Midbrain (tissue), 1 donor: ENCODE measurements around the gene KSR2.

Experiments used
- DNase-seq: peaks from one replicate; lab custom pipeline; 2025; lab: John Stamatoyannopoulos, UW

Gene KSR2

GRCh38 chr12:117530796-117531195 is 438.0 kb downstream of the KSR2 start:
- no peak for DNase-seq

DNA sequence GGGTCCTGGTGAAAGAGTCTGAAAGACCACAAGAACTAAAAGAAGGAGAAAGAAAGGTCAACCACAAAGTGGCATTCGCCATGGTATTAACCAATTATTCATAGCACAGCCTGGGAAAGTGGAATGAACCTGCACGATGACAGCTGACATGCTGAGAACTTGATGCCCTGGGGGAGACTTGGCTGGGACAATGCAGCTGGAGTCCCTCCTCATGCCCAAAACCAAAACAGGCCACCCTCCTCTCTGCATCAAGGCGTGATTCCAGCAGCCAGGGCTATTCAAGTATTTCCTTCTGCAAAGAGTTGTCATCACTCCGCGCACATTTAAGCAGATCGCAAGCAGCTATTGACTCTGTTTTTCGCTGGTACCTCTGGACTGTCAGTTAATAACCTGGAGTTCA is 440.3 kb downstream of the KSR2 start:
- DNase-seq: no peak

DNA sequence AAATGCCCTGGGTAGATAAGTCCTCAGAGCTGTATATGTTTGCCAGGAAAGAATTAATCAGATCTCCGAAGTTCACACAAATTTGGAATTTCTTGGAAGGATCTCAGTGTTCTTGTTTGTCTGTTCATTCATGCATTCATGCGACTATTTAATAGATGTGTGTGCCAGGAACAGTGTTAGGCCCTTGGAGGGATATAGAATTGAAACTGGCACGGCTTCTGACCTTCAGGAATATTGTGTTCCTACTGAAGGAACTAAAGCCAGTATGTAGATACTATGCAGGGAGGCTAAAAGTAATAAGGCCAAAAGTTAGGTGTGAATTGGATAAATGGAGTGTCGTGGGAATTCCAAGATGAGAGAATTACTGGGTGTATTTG is 441.3 kb downstream of the KSR2 start:
- no peak for DNase-seq

DNA sequence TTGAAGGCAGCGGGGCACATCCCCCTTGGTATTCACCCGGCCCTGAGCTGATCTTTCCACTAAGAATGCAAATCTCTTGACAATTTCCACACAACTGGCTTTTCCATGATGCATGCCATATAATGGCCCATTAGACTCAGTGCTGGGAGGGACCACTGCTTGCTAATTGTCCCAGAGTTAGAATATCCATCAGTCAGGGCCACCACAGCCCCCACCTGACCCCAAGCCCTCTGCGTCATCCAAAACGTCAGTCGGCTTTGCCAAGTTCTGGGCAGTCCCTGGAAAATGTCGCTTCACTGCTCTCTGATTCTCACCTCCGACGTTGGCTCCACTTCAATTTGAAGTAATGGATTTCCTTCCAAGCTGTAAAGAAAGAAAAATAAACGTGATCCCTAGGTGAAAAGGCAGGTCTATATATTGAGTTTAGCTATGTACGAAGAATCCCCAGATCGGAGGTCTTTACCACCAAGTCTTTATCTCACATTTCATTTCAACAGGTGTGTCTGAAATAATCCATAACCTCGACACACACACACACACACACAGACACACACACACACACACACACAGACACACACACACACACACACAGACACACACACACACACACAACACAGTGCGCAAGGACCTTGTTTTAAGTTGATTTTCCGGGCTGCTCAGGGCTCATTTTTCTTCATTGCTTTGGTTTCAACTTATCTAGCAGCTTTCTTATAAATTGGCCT is 441.9 kb downstream of the KSR2 start:
- no peak for DNase-seq

GRCh38 chr12:117525766-117526165 is 443.0 kb downstream of the KSR2 start:
- DNase-seq: no peak

GRCh38 chr12:117524806-117525205 is 444.0 kb downstream of the KSR2 start:
- DNase-seq: no peak

- DNase-seq: no peak
Measured at GRCh38 chr12:117523971-117524370, 444.8 kb downstream of the KSR2 start.

- no peak for DNase-seq
Measured at GRCh38 chr12:117522559-117522958, 446.2 kb downstream of the KSR2 start.

GRCh38 chr12:117521867-117522266 is 446.9 kb downstream of the KSR2 start:
- no peak for DNase-seq

DNA sequence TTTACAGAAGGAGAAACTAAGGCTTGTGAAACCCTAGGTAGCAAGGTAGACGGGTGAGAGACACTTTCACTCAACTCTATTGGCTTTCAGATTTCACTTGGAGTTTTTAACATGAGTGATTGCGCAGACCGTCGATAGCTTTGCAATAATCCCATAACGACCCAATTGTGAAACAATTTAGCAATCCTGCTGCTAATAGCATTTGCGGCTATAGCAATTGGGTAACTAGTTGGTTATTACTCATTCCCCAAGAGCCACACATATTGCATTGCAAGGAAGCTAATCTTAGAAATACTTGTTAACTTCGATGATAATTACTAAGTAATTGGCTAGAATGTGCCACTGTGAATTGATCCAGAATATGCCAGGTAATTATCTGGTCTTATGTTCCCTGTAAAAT is 447.4 kb downstream of the KSR2 start:
- no peak for DNase-seq

- no peak for DNase-seq
Measured at GRCh38 chr12:117518594-117519270, 450.1 kb downstream of the KSR2 start.

GRCh38 chr12:117517219-117517739 is 451.5 kb downstream of the KSR2 start:
- no peak for DNase-seq

DNA sequence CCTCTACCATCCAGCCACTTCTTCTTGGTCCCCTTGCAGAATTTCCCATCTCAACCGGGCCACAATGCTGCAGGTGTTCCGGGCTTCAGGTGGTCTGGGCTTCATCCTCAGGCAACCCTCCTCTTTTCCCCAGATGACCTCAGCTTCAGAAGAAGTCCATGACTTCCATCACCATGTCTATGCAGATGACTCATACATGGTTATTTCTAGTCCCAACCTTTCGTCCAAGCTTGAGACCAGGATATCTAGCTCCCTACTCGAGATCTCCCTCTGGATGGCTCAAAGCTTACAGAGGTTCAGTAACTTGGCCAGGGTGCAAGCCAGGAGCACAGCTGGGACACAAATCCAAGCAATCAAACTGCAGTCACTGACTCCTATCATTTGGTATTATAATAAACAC is 452.8 kb downstream of the KSR2 start:
- no peak for DNase-seq

DNA sequence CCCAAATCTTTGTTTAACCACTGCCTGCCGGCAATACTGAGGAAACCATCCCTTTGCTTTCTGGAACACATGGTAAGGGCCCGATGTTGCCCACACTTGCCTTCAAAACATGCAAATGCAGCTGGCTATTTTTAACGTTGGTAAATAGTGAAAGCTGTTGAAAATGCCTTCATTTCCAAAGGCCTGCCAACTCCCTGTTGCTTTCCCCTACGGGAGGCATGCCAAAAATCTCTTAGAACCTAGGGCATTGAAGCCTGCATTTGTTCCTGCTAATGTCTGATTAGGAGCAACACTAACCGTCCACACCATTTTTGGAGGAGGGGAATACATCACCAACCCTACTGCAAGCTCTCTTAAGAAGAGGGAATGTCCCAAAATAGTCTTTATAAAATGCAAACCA is 454.8 kb downstream of the KSR2 start:
- peak; percentile 58 for DNase-seq

DNA sequence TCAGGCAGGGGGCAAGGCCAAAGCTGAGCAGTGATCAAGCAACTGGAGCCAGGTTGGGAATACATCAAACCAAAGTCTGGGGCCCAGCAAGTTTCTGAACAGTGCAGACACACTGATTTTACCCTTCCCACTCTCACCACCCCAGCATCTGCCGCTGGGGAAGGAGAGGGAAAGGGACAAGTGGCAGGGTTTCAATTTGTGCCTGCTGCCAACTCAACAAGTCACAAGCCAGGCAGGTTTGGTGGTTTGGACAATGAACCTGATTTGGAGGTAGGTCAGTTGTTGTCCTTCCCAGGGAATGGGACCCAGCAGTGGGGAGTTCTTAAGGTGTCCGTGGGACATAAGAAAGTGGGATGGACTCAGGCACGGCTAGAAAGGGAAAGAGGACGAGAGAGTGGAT is 455.4 kb downstream of the KSR2 start:
- no peak for DNase-seq

GRCh38 chr12:117508468-117508867 is 460.3 kb downstream of the KSR2 start:
- DNase-seq: no peak

GRCh38 chr12:117507548-117507947 is 461.2 kb downstream of the KSR2 start:
- no peak for DNase-seq

GRCh38 chr12:117506333-117506732 is 462.5 kb downstream of the KSR2 start:
- no peak for DNase-seq

DNA sequence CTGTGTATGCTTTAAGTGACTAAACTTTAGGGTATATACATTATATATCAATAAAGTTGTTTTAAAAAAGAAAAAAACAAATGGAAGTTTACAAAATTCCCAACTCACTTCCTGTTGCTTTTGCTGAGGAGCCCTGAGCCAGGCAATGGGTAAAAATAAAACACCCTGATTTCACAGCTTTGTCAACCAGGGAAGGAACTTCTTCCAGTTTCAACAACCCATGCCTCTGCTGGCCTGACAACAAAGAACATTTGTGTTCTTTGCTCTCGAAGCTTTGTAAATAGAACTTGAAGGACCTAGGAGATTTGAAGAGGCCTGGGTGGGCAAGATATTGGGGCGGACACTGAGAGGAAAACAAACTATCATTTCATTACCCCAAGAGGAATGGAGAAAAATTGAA is 466.2 kb downstream of the KSR2 start:
- peak; percentile 8 for DNase-seq

DNA sequence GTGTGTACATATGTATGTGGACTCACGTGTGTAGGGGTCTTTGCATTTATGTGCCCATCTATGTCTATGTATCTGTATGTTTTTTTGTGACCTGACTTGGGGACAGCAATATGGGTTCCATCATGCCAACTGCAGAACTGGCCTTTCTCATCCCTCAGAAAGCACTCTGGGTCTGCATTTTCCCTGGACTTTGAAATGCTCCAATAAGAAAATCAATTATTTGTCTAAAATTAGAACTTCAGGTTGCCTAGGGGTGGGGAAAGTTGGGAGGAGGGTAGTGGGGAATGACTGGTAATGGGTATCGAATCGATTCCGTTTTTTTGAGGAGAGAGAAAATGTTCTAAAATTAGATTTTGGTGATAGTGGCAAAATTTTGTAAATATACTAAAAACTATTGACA is 466.6 kb downstream of the KSR2 start:
- no peak for DNase-seq

DNA sequence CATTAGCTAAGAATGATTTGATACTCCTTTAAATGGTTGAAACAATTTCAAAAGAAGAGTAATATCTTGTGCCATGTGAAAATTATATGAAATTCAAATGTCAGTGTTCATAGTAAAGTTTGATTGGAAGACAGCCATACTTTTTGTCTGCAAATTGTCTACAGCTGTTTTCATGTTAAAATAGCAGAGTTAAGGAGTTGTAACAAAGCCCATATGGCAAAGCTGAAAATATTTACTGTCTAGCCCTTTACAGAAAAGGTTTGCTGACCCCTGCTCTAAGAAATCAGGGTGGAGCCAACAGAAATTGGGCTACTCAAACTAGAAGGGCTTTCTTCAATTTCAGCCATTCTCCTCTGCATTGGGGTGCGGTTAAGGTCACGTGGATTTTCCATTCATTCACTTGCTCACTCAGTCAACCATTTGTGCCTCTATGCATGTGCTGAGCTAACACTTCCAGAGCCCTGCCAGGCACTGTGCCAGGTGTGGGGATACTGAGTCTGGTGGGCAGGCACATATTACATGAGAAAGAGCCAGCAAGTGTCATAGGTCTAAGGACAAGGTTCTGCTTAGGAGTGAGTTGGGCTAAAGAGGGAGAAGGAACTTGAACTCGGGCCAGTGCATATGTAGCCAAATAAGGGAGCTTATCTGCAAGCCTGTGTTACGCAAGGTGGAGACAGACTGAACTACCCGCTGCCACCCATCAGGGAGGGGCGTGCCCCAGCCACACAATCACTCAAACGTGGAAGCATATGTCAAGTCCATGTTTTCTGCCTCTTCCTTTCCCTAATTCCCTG is 467.5 kb downstream of the KSR2 start:
- DNase-seq: no peak

GRCh38 chr12:117499759-117500485 is 468.9 kb downstream of the KSR2 start:
- DNase-seq: no peak
